MM.1S (cell line): ENCODE results near the gene LRTM2.

Source experiments
- DNase-seq: peaks from one replicate; pipeline ENCODE4 v3.0.0-alpha.2; 2015
- H2AFZ ChIP-seq: fragments of 300-600 bp; sonication (generic); 2 replicates; pipeline ENCODE4 v1.6.0; 2016; ENCODE audit warnings: antibody characterized with exemption, low read length
- H3F3A ChIP-seq: fragments of 300-600 bp; sonication (generic); 2 replicates; pipeline ENCODE4 v1.6.1; 2016; ENCODE audit warnings: mild to moderate bottlenecking, antibody characterized with exemption, low read length, moderate library complexity, mixed read lengths; ENCODE audit not compliant: insufficient read depth
- H3K27ac ChIP-seq: fragments of 300-600 bp; sonication (generic); 2 replicates; pipeline ENCODE4 v1.5.1; 2016; ENCODE audit warnings: mild to moderate bottlenecking, low read length
- H3K27me3 ChIP-seq: fragments of 300-600 bp; sonication (generic); replicated peaks from 2 replicates; pipeline ENCODE4 v1.6.0; 2016; ENCODE audit warnings: low read length; ENCODE audit not compliant: insufficient read depth
- H3K36me3 ChIP-seq: fragments of 300-600 bp; sonication (generic); replicated peaks from 2 replicates; pipeline ENCODE4 v1.6.1; 2016; ENCODE audit warnings: mild to moderate bottlenecking, low read length, mixed read lengths; ENCODE audit not compliant: insufficient read depth
- H3K4me1 ChIP-seq: fragments of 300-600 bp; sonication (generic); 2 replicates; pipeline ENCODE4 v1.6.1; 2016; ENCODE audit warnings: low read length, mixed read lengths
- H3K4me2 ChIP-seq: fragments of 300-600 bp; sonication (generic); 2 replicates; pipeline ENCODE4 v1.6.0; 2016; ENCODE audit warnings: low read depth, low read length
- H3K4me3 ChIP-seq: fragments of 300-600 bp; sonication (generic); 2 replicates; pipeline ENCODE4 v1.5.1; 2016; ENCODE audit warnings: low read length, mixed read lengths
- H3K79me2 ChIP-seq: fragments of 300-600 bp; sonication (generic); 2 replicates; pipeline ENCODE4 v1.6.1; 2016; ENCODE audit warnings: mixed run types, low read length, mixed read lengths
- H3K9ac ChIP-seq: fragments of 300-600 bp; sonication (generic); 2 replicates; pipeline ENCODE4 v1.6.1; 2016; ENCODE audit warnings: low read length, mixed read lengths
- H3K9me2 ChIP-seq: fragments of 300-600 bp; sonication (generic); replicated peaks from 2 replicates; pipeline ENCODE4 v1.6.1; 2016; ENCODE audit warnings: mild to moderate bottlenecking, low read length, mixed read lengths; ENCODE audit not compliant: insufficient read depth
- H3K9me3 ChIP-seq: fragments of 300-600 bp; sonication (generic); replicated peaks from 2 replicates; pipeline ENCODE4 v1.6.1; 2016; ENCODE audit warnings: mild to moderate bottlenecking, low read length, mixed read lengths; ENCODE audit not compliant: insufficient read depth
- H4K20me1 ChIP-seq: fragments of 300-600 bp; sonication (generic); 2 replicates; pipeline ENCODE4 v1.6.1; 2016; ENCODE audit warnings: mild to moderate bottlenecking, low read length, moderate library complexity, mixed read lengths; ENCODE audit not compliant: insufficient read depth
- EZH2 ChIP-seq: fragments of 300-600 bp; sonication (generic); optimal IDR thresholded peaks from 2 replicates; pipeline ENCODE3; 2017; ENCODE audit warnings: low read depth, mild to moderate bottlenecking, antibody characterized with exemption, low read length, mixed read lengths
- EZH2phosphoT487 ChIP-seq: fragments of 300-600 bp; sonication (generic); IDR thresholded peaks from 2 replicates; pipeline ENCODE4 v1.6.1; 2018; ENCODE audit warnings: antibody characterized with exemption, low read length
- TF ChIP-seq, protein P1 (sequence below): fragments of 300-600 bp; sonication (generic); IDR thresholded peaks from 2 replicates; pipeline ENCODE4 v1.5.1; 2016; ENCODE audit warnings: antibody characterized with exemption, low read length, mixed read lengths

The LRTM2 gene

DNA sequence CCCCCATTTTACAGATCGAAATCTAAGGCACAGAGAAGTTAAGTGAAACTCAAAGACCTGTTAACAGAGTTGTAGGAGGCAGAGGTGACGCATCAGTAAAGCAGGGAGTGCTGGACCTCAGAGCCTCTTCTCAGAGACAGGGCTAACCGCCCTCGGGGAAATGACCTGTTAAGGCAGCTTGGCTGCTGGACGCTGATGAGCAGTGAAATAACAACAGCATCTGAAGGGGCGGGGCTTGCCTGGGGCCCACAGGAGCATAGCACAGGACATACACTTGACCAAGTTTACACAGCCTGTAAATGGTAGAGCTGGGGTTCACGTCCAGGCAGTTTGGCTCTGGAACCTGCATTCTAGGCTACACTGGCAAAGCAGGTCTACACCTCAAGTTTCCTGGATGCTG, 39.3 kb downstream of the LRTM2 start:
- no peak overlapping the region for H3K4me2 ChIP-seq
- H3K4me1 ChIP-seq = peaks cover 11% of the 10 kb centered on the region; the same call in 1 of the 2 replicates
- H4K20me1 ChIP-seq = no peaks in the 10 kb centered on the region
- H3K27me3 ChIP-seq = no peaks in the 10 kb centered on the region
- no peaks in the 10 kb centered on the region for H3K9me2 ChIP-seq
- no peak overlapping the region for H2AFZ ChIP-seq
- H3K9ac ChIP-seq = no peak overlapping the region
- DNase-seq = no peak
- H3K79me2 ChIP-seq = no peaks in the 10 kb centered on the region
- H3K36me3 ChIP-seq = no peaks in the 10 kb centered on the region
- H3K9me3 ChIP-seq = no peaks in the 10 kb centered on the region
- no peaks in the 10 kb centered on the region for H3F3A ChIP-seq
- no peak overlapping the region for H3K27ac ChIP-seq
- no peak overlapping the region for H3K4me3 ChIP-seq
- TF ChIP-seq EZH2 (no peak), EZH2phosphoT487 (no peak)
- TF ChIP-seq, protein P1, sequence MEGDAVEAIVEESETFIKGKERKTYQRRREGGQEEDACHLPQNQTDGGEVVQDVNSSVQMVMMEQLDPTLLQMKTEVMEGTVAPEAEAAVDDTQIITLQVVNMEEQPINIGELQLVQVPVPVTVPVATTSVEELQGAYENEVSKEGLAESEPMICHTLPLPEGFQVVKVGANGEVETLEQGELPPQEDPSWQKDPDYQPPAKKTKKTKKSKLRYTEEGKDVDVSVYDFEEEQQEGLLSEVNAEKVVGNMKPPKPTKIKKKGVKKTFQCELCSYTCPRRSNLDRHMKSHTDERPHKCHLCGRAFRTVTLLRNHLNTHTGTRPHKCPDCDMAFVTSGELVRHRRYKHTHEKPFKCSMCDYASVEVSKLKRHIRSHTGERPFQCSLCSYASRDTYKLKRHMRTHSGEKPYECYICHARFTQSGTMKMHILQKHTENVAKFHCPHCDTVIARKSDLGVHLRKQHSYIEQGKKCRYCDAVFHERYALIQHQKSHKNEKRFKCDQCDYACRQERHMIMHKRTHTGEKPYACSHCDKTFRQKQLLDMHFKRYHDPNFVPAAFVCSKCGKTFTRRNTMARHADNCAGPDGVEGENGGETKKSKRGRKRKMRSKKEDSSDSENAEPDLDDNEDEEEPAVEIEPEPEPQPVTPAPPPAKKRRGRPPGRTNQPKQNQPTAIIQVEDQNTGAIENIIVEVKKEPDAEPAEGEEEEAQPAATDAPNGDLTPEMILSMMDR = no peak

DNA sequence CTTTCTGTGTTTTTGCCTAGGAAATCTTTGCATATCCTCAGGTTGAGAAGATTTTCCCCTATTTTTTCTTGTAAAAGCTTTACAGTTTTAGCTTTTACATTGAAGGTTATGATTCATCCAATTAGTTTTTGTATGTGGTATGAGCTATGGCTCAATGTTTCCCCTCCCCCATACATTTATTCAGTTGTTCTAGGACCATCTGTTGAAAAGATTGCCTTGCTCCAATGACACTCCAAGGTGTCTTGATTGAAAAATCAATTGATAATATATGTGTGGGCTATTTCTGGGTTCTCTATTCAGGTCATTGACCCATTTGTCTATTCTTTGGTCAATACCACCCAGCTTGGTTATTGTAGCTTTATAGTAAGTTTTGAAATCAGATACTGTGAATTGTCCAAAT, 42.6 kb downstream of the LRTM2 start:
- H4K20me1 ChIP-seq = no peaks in the 10 kb centered on the region
- no peak for DNase-seq
- H3K4me3 ChIP-seq = no peak overlapping the region
- H3K36me3 ChIP-seq = no peaks in the 10 kb centered on the region
- H3K9ac ChIP-seq = no peak overlapping the region
- no peak overlapping the region for H3K4me2 ChIP-seq
- H2AFZ ChIP-seq = no peak overlapping the region
- no peaks in the 10 kb centered on the region for H3K4me1 ChIP-seq
- no peak overlapping the region for H3K27ac ChIP-seq
- no peaks in the 10 kb centered on the region for H3K9me3 ChIP-seq
- no peaks in the 10 kb centered on the region for H3F3A ChIP-seq
- TF ChIP-seq, protein P1 = no peak
- TF ChIP-seq EZH2 = no peak
- no peak for TF ChIP-seq EZH2phosphoT487
- H3K27me3 ChIP-seq = no peaks in the 10 kb centered on the region
- no peaks in the 10 kb centered on the region for H3K79me2 ChIP-seq
- H3K9me2 ChIP-seq = no peaks in the 10 kb centered on the region

- Histone ChIP-seq H3F3A (no peaks in the 10 kb centered on the region), H3K79me2 (no peaks in the 10 kb centered on the region), H3K27ac (no peak overlapping the region), H2AFZ (no peak overlapping the region), H3K36me3 (no peaks in the 10 kb centered on the region), H3K9ac (no peak overlapping the region), H3K9me3 (no peaks in the 10 kb centered on the region), H3K27me3 (no peaks in the 10 kb centered on the region), H4K20me1 (no peaks in the 10 kb centered on the region), H3K4me2 (no peak overlapping the region), H3K4me1 (no peaks in the 10 kb centered on the region), H3K9me2 (no peaks in the 10 kb centered on the region), H3K4me3 (no peak overlapping the region)
- no peak for TF ChIP-seq EZH2phosphoT487
- no peak for DNase-seq
Measured at GRCh38 chr12:1863823-1864222, 43.5 kb downstream of the LRTM2 start.

GRCh38 chr12:1864456-1864855, 44.1 kb downstream of the LRTM2 start:
- H3K4me3 ChIP-seq = no peak overlapping the region
- no peaks in the 10 kb centered on the region for H3K36me3 ChIP-seq
- H3K9ac ChIP-seq = no peak overlapping the region
- no peaks in the 10 kb centered on the region for H3K79me2 ChIP-seq
- H3K9me2 ChIP-seq = no peaks in the 10 kb centered on the region
- TF ChIP-seq EZH2phosphoT487 (no peak), EZH2 (no peak)
- TF ChIP-seq, protein P1 = no peak
- H3K27me3 ChIP-seq = no peaks in the 10 kb centered on the region
- H3K4me2 ChIP-seq = no peak overlapping the region
- H3K9me3 ChIP-seq = no peaks in the 10 kb centered on the region
- no peaks in the 10 kb centered on the region for H3K4me1 ChIP-seq
- no peak overlapping the region for H2AFZ ChIP-seq
- H3F3A ChIP-seq = no peaks in the 10 kb centered on the region
- DNase-seq = no peak
- no peak overlapping the region for H3K27ac ChIP-seq
- no peaks in the 10 kb centered on the region for H4K20me1 ChIP-seq
